HEK293 (cell line): ENCODE data around the gene GPER1.

Experiments
- TF ChIP-seq, protein P1 (sequence below): fragments of 450-650 bp; formaldehyde crosslinking; IDR thresholded peaks from 2 replicates; pipeline ENCODE4 v1.5.1; 2016; ENCODE audit warnings: missing biosample characterization, missing genetic modification characterization
- TF ChIP-seq, protein P2 (sequence below): fragments of 450-650 bp; formaldehyde crosslinking; IDR thresholded peaks from 2 replicates; pipeline ENCODE4 v1.5.1; 2016; ENCODE audit warnings: missing biosample characterization, missing genetic modification characterization
- TF ChIP-seq, protein P3 (sequence below): fragments of 450-650 bp; formaldehyde crosslinking; IDR thresholded peaks from 2 replicates; pipeline ENCODE4 v1.5.1; 2016; ENCODE audit warnings: missing biosample characterization, missing genetic modification characterization

DNA sequence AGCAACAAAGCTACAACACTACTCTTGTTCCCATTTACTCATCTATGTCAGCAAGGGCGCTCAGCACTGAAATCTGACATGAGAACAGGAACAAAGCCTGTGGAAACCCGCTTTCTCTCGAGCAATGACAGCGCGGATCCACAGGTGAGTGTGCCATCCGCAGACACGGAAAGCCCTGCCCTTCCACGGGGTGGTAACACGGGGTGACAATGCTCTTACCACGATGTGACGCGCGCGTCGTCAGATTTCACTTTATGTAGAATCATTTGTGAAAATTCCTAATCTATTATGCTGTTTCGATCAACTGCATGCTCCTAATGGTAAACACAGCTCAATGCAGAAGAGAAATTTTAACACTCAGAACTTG, 37.7 kb downstream of the GPER1 start:
- TF ChIP-seq, protein P1, sequence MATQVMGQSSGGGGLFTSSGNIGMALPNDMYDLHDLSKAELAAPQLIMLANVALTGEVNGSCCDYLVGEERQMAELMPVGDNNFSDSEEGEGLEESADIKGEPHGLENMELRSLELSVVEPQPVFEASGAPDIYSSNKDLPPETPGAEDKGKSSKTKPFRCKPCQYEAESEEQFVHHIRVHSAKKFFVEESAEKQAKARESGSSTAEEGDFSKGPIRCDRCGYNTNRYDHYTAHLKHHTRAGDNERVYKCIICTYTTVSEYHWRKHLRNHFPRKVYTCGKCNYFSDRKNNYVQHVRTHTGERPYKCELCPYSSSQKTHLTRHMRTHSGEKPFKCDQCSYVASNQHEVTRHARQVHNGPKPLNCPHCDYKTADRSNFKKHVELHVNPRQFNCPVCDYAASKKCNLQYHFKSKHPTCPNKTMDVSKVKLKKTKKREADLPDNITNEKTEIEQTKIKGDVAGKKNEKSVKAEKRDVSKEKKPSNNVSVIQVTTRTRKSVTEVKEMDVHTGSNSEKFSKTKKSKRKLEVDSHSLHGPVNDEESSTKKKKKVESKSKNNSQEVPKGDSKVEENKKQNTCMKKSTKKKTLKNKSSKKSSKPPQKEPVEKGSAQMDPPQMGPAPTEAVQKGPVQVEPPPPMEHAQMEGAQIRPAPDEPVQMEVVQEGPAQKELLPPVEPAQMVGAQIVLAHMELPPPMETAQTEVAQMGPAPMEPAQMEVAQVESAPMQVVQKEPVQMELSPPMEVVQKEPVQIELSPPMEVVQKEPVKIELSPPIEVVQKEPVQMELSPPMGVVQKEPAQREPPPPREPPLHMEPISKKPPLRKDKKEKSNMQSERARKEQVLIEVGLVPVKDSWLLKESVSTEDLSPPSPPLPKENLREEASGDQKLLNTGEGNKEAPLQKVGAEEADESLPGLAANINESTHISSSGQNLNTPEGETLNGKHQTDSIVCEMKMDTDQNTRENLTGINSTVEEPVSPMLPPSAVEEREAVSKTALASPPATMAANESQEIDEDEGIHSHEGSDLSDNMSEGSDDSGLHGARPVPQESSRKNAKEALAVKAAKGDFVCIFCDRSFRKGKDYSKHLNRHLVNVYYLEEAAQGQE = no peak
- TF ChIP-seq, protein P2, sequence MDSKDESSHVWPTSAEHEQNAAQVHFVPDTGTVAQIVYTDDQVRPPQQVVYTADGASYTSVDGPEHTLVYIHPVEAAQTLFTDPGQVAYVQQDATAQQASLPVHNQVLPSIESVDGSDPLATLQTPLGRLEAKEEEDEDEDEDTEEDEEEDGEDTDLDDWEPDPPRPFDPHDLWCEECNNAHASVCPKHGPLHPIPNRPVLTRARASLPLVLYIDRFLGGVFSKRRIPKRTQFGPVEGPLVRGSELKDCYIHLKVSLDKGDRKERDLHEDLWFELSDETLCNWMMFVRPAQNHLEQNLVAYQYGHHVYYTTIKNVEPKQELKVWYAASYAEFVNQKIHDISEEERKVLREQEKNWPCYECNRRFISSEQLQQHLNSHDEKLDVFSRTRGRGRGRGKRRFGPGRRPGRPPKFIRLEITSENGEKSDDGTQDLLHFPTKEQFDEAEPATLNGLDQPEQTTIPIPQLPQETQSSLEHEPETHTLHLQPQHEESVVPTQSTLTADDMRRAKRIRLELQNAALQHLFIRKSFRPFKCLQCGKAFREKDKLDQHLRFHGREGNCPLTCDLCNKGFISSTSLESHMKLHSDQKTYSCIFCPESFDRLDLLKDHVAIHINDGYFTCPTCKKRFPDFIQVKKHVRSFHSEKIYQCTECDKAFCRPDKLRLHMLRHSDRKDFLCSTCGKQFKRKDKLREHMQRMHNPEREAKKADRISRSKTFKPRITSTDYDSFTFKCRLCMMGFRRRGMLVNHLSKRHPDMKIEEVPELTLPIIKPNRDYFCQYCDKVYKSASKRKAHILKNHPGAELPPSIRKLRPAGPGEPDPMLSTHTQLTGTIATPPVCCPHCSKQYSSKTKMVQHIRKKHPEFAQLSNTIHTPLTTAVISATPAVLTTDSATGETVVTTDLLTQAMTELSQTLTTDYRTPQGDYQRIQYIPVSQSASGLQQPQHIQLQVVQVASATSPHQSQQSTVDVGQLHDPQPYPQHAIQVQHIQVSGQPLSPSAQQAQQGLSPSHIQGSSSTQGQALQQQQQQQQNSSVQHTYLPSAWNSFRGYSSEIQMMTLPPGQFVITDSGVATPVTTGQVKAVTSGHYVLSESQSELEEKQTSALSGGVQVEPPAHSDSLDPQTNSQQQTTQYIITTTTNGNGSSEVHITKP (tag by site-specific recombination) = no peak
- TF ChIP-seq, protein P3, sequence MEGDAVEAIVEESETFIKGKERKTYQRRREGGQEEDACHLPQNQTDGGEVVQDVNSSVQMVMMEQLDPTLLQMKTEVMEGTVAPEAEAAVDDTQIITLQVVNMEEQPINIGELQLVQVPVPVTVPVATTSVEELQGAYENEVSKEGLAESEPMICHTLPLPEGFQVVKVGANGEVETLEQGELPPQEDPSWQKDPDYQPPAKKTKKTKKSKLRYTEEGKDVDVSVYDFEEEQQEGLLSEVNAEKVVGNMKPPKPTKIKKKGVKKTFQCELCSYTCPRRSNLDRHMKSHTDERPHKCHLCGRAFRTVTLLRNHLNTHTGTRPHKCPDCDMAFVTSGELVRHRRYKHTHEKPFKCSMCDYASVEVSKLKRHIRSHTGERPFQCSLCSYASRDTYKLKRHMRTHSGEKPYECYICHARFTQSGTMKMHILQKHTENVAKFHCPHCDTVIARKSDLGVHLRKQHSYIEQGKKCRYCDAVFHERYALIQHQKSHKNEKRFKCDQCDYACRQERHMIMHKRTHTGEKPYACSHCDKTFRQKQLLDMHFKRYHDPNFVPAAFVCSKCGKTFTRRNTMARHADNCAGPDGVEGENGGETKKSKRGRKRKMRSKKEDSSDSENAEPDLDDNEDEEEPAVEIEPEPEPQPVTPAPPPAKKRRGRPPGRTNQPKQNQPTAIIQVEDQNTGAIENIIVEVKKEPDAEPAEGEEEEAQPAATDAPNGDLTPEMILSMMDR (tag by site-specific recombination) = no peak
